Loucy (cell line): Measurements from ENCODE around the gene ESR1.

Experiments used
- H2AFZ ChIP-seq: fragments of 200-600 bp; sonication (generic); 2 replicates; pipeline ENCODE4 v1.6.0; 2016; ENCODE audit warnings: antibody characterized with exemption, mild to moderate bottlenecking, low read length, moderate library complexity
- H3F3A ChIP-seq: fragments of 200-600 bp; 2 replicates; pipeline ENCODE4 v1.6.0; 2016; ENCODE audit warnings: antibody characterized with exemption, low read depth, mild to moderate bottlenecking
- H3K27me3 ChIP-seq: fragments of 200-600 bp; sonication (generic); 2 replicates; pipeline ENCODE4 v1.6.1; 2014; ENCODE audit warnings: low read length, mild to moderate bottlenecking; ENCODE audit not compliant: insufficient read depth, poor library complexity, severe bottlenecking
- H3K36me3 ChIP-seq: fragments of 200-600 bp; sonication (generic); 2 replicates; pipeline ENCODE4 v1.6.1; 2016; ENCODE audit warnings: low read length; ENCODE audit not compliant: insufficient read depth
- H3K4me1 ChIP-seq: fragments of 200-600 bp; sonication (generic); 2 replicates; pipeline ENCODE4 v1.5.1; 2014; ENCODE audit warnings: low read length, mild to moderate bottlenecking; ENCODE audit not compliant: insufficient read depth, poor library complexity, severe bottlenecking
- H3K4me2 ChIP-seq: fragments of 200-600 bp; sonication (generic); 2 replicates; pipeline ENCODE4 v1.6.0; 2014; ENCODE audit warnings: antibody characterized with exemption, low read length, low read depth, mild to moderate bottlenecking; ENCODE audit not compliant: poor library complexity, severe bottlenecking
- H3K4me3 ChIP-seq: fragments of 200-600 bp; sonication (generic); 2 replicates; pipeline ENCODE4 v1.5.1; 2014; ENCODE audit warnings: low read length, mild to moderate bottlenecking, mixed read lengths; ENCODE audit not compliant: poor library complexity, severe bottlenecking
- H3K79me2 ChIP-seq: fragments of 200-600 bp; sonication (generic); 2 replicates; pipeline ENCODE4 v1.6.1; 2014; ENCODE audit warnings: low read length; ENCODE audit not compliant: insufficient read depth
- H3K9ac ChIP-seq: fragments of 200-600 bp; sonication (generic); 2 replicates; pipeline ENCODE4 v1.6.0; 2014; ENCODE audit warnings: mild to moderate bottlenecking, low read depth, low read length, moderate library complexity; ENCODE audit not compliant: poor library complexity, severe bottlenecking
- H3K9me2 ChIP-seq: fragments of 200-600 bp; sonication (generic); replicated peaks from 2 replicates; pipeline ENCODE4 v1.6.1; 2016; ENCODE audit warnings: low read depth, low read length, mixed read lengths
- H3K9me3 ChIP-seq: fragments of 200-600 bp; sonication (generic); 2 replicates; pipeline ENCODE4 v1.6.1; 2014; ENCODE audit warnings: mild to moderate bottlenecking, antibody characterized with exemption, low read length, low read depth; ENCODE audit not compliant: insufficient read depth
- H4K20me1 ChIP-seq: fragments of 200-600 bp; sonication (generic); 2 replicates; pipeline ENCODE4 v1.6.0; 2014; ENCODE audit warnings: antibody characterized with exemption, low read length, mild to moderate bottlenecking; ENCODE audit not compliant: insufficient read depth, poor library complexity, severe bottlenecking
- CTCF ChIP-seq: fragments of 200-600 bp; sonication (generic); conservative IDR thresholded peaks from 2 replicates; pipeline ENCODE4 v1.5.1; 2014; ENCODE audit warnings: mild to moderate bottlenecking, antibody characterized with exemption, low read length
- EZH2phosphoT487 ChIP-seq: fragments of 200-600 bp; IDR thresholded peaks from 2 replicates; pipeline ENCODE4 v1.6.1; 2018; ENCODE audit warnings: antibody characterized with exemption, mild to moderate bottlenecking, moderate library complexity, borderline replicate concordance

Gene ESR1

DNA sequence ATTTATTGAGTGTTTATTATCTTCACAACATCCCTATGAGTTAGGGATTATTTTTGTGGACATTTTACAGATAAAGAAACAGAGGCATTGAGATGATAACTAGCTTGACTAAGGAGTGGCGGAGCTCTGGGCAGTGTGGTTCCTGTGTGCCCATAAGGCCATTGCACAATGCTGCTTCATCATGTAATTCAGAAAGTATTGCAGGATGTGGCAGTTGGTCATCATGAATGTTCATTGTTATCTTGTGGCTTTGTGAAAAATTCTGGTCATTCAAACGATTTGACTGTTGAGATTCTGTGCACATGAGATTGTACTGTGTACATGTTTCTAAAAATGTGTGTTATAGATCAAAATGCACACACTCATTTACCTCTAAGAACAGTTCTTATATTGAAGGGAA lies 150.8 kb downstream of the ESR1 start:
- Histone ChIP-seq H3K9me3 (no peaks in the 10 kb centered on the region), H3K9me2 (no peaks in the 10 kb centered on the region), H3K4me1 (no peaks in the 10 kb centered on the region), H3K79me2 (no peaks in the 10 kb centered on the region), H3K36me3 (no peaks in the 10 kb centered on the region), H3K9ac (no peak overlapping the region), H2AFZ (no peak overlapping the region), H3K27me3 (peaks cover 26% of the 10 kb centered on the region), H3F3A (no peaks in the 10 kb centered on the region), H4K20me1 (no peaks in the 10 kb centered on the region), H3K4me2 (no peak overlapping the region), H3K4me3 (no peak overlapping the region)
- TF ChIP-seq EZH2phosphoT487, result no peak
- TF ChIP-seq CTCF, result no peak

DNA sequence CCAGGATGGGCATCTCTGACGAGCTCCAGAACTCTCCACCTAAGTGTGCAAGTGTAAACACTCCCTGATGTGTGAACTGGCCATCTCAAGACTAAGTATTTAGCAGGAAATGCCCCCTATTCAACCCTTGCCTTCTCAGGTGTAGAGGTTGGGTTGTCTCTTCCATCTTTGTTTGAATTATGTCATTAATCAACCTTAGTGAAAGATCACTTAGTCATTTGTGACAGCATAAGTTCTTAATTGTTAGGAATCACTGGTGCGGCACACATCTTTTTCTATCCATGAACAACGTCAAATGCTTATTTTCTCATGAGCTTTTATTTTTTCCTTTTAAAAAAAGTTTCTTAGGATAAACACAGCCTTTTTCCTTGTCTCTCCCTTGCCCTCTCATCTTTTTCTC lies 151.6 kb downstream of the ESR1 start:
- H3K9me3 ChIP-seq, result no peaks in the 10 kb centered on the region
- no peak overlapping the region for H3K4me3 ChIP-seq
- peaks cover 26% of the 10 kb centered on the region for H3K27me3 ChIP-seq
- H2AFZ ChIP-seq, result no peak overlapping the region
- H3F3A ChIP-seq, result no peaks in the 10 kb centered on the region
- H4K20me1 ChIP-seq, result no peaks in the 10 kb centered on the region
- no peaks in the 10 kb centered on the region for H3K79me2 ChIP-seq
- H3K36me3 ChIP-seq, result no peaks in the 10 kb centered on the region
- TF ChIP-seq EZH2phosphoT487 (no peak), CTCF (no peak)
- H3K4me2 ChIP-seq, result no peak overlapping the region
- H3K4me1 ChIP-seq, result no peaks in the 10 kb centered on the region
- no peak overlapping the region for H3K9ac ChIP-seq
- no peaks in the 10 kb centered on the region for H3K9me2 ChIP-seq

DNA sequence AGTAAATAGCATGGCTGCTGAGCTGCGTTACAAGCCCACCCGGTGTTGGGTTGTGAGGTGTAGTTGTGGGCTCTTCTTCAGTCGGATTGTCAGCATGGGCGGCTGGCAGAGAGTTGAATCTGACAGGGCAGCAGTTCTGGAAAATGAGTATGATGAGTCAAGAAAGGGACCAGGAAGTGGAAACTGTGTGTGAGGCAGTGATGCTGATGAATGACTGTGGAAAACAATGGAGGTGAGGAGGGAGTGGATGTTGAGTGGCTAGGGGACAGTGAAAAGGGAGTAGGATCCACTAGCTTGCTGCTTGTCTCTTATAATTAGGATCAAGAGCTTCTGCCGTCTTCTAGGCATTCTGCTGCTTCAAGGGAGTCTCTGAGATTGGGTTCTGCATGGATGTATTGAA lies 154.3 kb downstream of the ESR1 start:
- Histone ChIP-seq H2AFZ (no peak overlapping the region), H4K20me1 (no peaks in the 10 kb centered on the region), H3K79me2 (no peaks in the 10 kb centered on the region), H3K4me3 (no peak overlapping the region), H3K4me1 (no peaks in the 10 kb centered on the region), H3K36me3 (no peaks in the 10 kb centered on the region), H3K27me3 (peaks cover 38% of the 10 kb centered on the region), H3K9ac (no peak overlapping the region), H3F3A (no peaks in the 10 kb centered on the region), H3K9me2 (no peaks in the 10 kb centered on the region), H3K9me3 (no peaks in the 10 kb centered on the region), H3K4me2 (no peak overlapping the region)
- no peak for TF ChIP-seq EZH2phosphoT487
- TF ChIP-seq CTCF, result no peak
